ENCODE results near the gene SMKR1.

Gene SMKR1

DNA sequence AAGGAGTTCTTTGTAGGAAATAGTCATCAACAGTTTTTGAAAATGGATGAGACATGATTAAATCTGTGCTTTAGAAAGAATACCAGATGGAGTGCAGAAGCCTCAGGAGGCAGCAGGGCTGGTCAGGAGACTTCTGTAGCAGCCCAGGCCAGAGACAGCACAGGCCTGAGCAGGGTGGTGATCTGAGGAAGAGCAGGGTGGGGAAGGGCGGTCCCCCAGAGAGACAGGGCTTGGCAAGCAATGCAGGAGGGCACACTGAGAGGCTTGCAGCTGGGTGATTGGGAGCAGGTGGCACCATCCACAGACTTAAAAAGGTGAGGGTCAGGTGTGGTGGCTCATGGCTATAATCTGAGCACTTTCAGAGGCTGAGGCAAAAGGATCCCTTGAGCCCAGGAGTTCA lies 4.3 kb upstream of the SMKR1 start:
- TF ChIP-seq PAX5 (IDR thresholded peaks at IDR 0.05; ENCODE audit: insufficient read depth, low read length, severe bottlenecking), result no peak
- TF ChIP-seq POLR2A (IDR thresholded peaks at IDR 0.05; ENCODE audit: low read depth, low read length), result no peak
- no peak for TF ChIP-seq POLR2AphosphoS5 (IDR thresholded peaks at IDR 0.05; ENCODE audit: low read depth, low read length)
- TF ChIP-seq POU2F2 (IDR thresholded peaks at IDR 0.05; ENCODE audit: low read depth, low read length), result no peak
- TF ChIP-seq TAF1 (IDR thresholded peaks at IDR 0.05; ENCODE audit: low read depth, low read length), result no peak
- FAIRE-seq (no peak), DNase-seq (ENCODE audit: insufficient read length, low spot score) (no peak)

GRCh38 chr7:129499999-129500398 lies 2.3 kb upstream of the SMKR1 start:
- FAIRE-seq, result no peak
- DNase-seq (ENCODE audit: insufficient read length, low spot score), result no peak
- TF ChIP-seq POU2F2 (IDR thresholded peaks at IDR 0.05; ENCODE audit: low read depth, low read length), result no peak

- DNase-seq (ENCODE audit: insufficient read length, low spot score) (no peak), FAIRE-seq (no peak)
- TF ChIP-seq POLR2AphosphoS5 (IDR thresholded peaks at IDR 0.05; ENCODE audit: low read depth, low read length), result no peak
- no peak for TF ChIP-seq POU2F2 (IDR thresholded peaks at IDR 0.05; ENCODE audit: low read depth, low read length)
- no peak for TF ChIP-seq SPI1 (IDR thresholded peaks at IDR 0.05; ENCODE audit: low read depth, low read length)
- no peak for TF ChIP-seq TAF1 (IDR thresholded peaks at IDR 0.05; ENCODE audit: low read depth, low read length)
- TF ChIP-seq PAX5 (IDR thresholded peaks at IDR 0.05; ENCODE audit: insufficient read depth, low read length, severe bottlenecking), result no peak
- TF ChIP-seq POLR2A (IDR thresholded peaks at IDR 0.05; ENCODE audit: low read depth, low read length), result no peak
These were observed 666 bp downstream of the SMKR1 start for GRCh38 chr7:129502708-129503685.

DNA sequence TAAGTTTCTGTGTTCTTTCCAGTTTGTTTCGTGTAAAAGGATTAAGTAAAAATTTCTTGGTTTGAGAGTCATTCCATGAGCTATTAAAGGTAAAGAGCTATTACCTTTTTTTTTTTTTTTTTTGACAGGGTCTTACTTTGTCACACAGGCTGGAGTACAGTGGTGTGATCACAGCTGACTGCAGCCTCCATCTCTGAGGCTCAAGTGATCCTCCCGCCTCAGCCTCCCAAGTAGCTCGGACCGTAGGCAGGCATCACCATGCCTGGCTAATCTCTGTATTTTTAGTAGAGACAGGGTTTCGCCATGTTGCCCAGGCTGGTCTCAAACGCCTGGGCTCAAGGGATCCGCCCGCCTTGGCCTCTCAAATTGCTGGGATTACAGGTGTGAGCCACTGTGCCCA lies 1.4 kb downstream of the SMKR1 start:
- TF ChIP-seq POLR2A (IDR thresholded peaks at IDR 0.05; ENCODE audit: low read depth, low read length) (no peak), SPI1 (IDR thresholded peaks at IDR 0.05; ENCODE audit: low read depth, low read length) (no peak), POU2F2 (IDR thresholded peaks at IDR 0.05; ENCODE audit: low read depth, low read length) (no peak), POLR2AphosphoS5 (IDR thresholded peaks at IDR 0.05; ENCODE audit: low read depth, low read length) (no peak), PAX5 (IDR thresholded peaks at IDR 0.05; ENCODE audit: insufficient read depth, low read length, severe bottlenecking) (no peak), TAF1 (IDR thresholded peaks at IDR 0.05; ENCODE audit: low read depth, low read length) (no peak)
- FAIRE-seq, result no peak
- DNase-seq (ENCODE audit: insufficient read length, low spot score), result no peak

GRCh38 chr7:129512192-129512591 lies 9.9 kb downstream of the SMKR1 start:
- DNase-seq (ENCODE audit: insufficient read length, low spot score) (no peak), FAIRE-seq (no peak)
- no peak for TF ChIP-seq POLR2AphosphoS5 (IDR thresholded peaks at IDR 0.05; ENCODE audit: low read depth, low read length)
- no peak for TF ChIP-seq SPI1 (IDR thresholded peaks at IDR 0.05; ENCODE audit: low read depth, low read length)
- TF ChIP-seq POLR2A (IDR thresholded peaks at IDR 0.05; ENCODE audit: low read depth, low read length), result no peak
- TF ChIP-seq TAF1 (IDR thresholded peaks at IDR 0.05; ENCODE audit: low read depth, low read length), result no peak
- no peak for TF ChIP-seq PAX5 (IDR thresholded peaks at IDR 0.05; ENCODE audit: insufficient read depth, low read length, severe bottlenecking)
- TF ChIP-seq POU2F2 (IDR thresholded peaks at IDR 0.05; ENCODE audit: low read depth, low read length), result no peak

DNA sequence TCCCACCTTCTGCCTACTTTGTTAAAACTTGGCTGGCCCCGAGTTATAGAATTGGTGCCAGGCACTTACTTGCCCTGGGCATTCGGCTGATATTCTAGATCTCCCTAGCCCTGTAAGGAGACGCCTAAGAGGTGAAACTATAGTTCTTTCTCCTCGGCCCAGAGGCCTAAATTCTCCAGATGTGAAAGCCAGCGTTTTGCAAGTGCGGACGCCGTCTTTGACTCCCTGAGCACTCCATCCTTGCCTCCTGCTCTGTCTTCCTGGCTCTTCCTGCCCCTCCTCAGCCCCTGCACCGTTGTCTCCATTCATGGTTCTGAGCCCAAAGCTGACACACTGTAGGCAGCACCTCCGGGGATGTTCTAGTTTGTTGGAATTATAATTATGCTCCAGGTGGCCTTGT lies 11.2 kb downstream of the SMKR1 start:
- no peak for DNase-seq (ENCODE audit: insufficient read length, low spot score)
- no peak for FAIRE-seq
- TF ChIP-seq POLR2A (IDR thresholded peaks at IDR 0.05; ENCODE audit: low read depth, low read length), result no peak
- no peak for TF ChIP-seq POU2F2 (IDR thresholded peaks at IDR 0.05; ENCODE audit: low read depth, low read length)
- no peak for TF ChIP-seq TAF1 (IDR thresholded peaks at IDR 0.05; ENCODE audit: low read depth, low read length)
- TF ChIP-seq SPI1 (IDR thresholded peaks at IDR 0.05; ENCODE audit: low read depth, low read length), result no peak
- no peak for TF ChIP-seq POLR2AphosphoS5 (IDR thresholded peaks at IDR 0.05; ENCODE audit: low read depth, low read length)
- TF ChIP-seq PAX5 (IDR thresholded peaks at IDR 0.05; ENCODE audit: insufficient read depth, low read length, severe bottlenecking), result no peak

GRCh38 chr7:129514683-129515082 lies 12.4 kb downstream of the SMKR1 start:
- TF ChIP-seq TAF1 (IDR thresholded peaks at IDR 0.05; ENCODE audit: low read depth, low read length), result no peak
- TF ChIP-seq PAX5 (IDR thresholded peaks at IDR 0.05; ENCODE audit: insufficient read depth, low read length, severe bottlenecking), result no peak
- TF ChIP-seq POU2F2 (IDR thresholded peaks at IDR 0.05; ENCODE audit: low read depth, low read length), result no peak
- no peak for TF ChIP-seq POLR2A (IDR thresholded peaks at IDR 0.05; ENCODE audit: low read depth, low read length)
- no peak for TF ChIP-seq SPI1 (IDR thresholded peaks at IDR 0.05; ENCODE audit: low read depth, low read length)
- no peak for TF ChIP-seq POLR2AphosphoS5 (IDR thresholded peaks at IDR 0.05; ENCODE audit: low read depth, low read length)
- DNase-seq (ENCODE audit: insufficient read length, low spot score) (no peak), FAIRE-seq (no peak)

DNA sequence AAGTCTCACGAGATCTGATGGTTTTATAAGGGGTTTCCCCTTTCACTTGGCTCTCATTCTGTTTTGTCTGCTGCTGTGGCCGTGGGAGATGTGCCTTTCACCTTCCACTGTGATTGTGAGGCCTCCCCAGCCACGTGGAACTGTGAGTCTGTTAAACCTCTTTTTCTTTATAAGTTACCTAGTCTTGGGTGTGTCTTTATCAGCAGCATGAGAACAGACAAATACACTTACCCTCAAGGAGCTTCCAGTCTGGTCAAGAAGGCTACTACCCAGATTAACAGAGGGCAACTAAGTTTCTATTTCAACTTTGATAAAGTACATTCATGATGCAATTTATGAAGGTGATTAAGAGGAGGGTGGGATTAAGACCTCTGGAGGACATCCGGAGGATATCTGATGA lies 13.1 kb downstream of the SMKR1 start:
- FAIRE-seq, result no peak
- no peak for TF ChIP-seq POLR2A (IDR thresholded peaks at IDR 0.05; ENCODE audit: low read depth, low read length)
- no peak for TF ChIP-seq POU2F2 (IDR thresholded peaks at IDR 0.05; ENCODE audit: low read depth, low read length)
- TF ChIP-seq TAF1 (IDR thresholded peaks at IDR 0.05; ENCODE audit: low read depth, low read length), result no peak
- TF ChIP-seq POLR2AphosphoS5 (IDR thresholded peaks at IDR 0.05; ENCODE audit: low read depth, low read length), result no peak
- no peak for TF ChIP-seq PAX5 (IDR thresholded peaks at IDR 0.05; ENCODE audit: insufficient read depth, low read length, severe bottlenecking)
- no peak for TF ChIP-seq SPI1 (IDR thresholded peaks at IDR 0.05; ENCODE audit: low read depth, low read length)
- no peak for DNase-seq (ENCODE audit: insufficient read length, low spot score)

- TF ChIP-seq POU2F2 (IDR thresholded peaks at IDR 0.05; ENCODE audit: low read depth, low read length) (no peak), POLR2A (IDR thresholded peaks at IDR 0.05; ENCODE audit: low read depth, low read length) (no peak), PAX5 (IDR thresholded peaks at IDR 0.05; ENCODE audit: insufficient read depth, low read length, severe bottlenecking) (no peak), POLR2AphosphoS5 (IDR thresholded peaks at IDR 0.05; ENCODE audit: low read depth, low read length) (no peak), TAF1 (IDR thresholded peaks at IDR 0.05; ENCODE audit: low read depth, low read length) (no peak), SPI1 (IDR thresholded peaks at IDR 0.05; ENCODE audit: low read depth, low read length) (no peak)
- DNase-seq (ENCODE audit: insufficient read length, low spot score) (no peak), FAIRE-seq (no peak)
These were observed 15.6 kb downstream of the SMKR1 start for GRCh38 chr7:129517931-129518330.

All from GM12891 (cell line).